ENCODE measurements around the gene PARVB. TPM values are rescaled to one million over a fixed set of nuclear protein-coding genes. Genes with fewer than 3 reads are reported as not detected.

The PARVB gene
- total RNA-seq, 1 donor: 29.3 TPM

GRCh38 chr22:44111562-44112155, 87.6 kb downstream of the PARVB start:
- Histone ChIP-seq H3K4me2 (ENCODE audit: insufficient read depth, low read length) (no peak overlapping the region), H3K36me3 (ENCODE audit: insufficient read depth, low read length) (peaks cover 3% of the 10 kb centered on the region), H3K9me3 (ENCODE audit: low read depth, low read length) (no peaks in the 10 kb centered on the region), H3K4me1 (ENCODE audit: insufficient read depth, low read length) (no peaks in the 10 kb centered on the region), H4K20me1 (ENCODE audit: insufficient read depth, low read length) (no peaks in the 10 kb centered on the region), H3K79me2 (ENCODE audit: insufficient read depth, low read length) (no peaks in the 10 kb centered on the region), H3K27ac (ENCODE audit: low read depth, low read length) (no peak overlapping the region), H3K4me3 (ENCODE audit: insufficient read depth, low read length) (no peak overlapping the region), H2AFZ (ENCODE audit: low read length) (no peak overlapping the region), H3K27me3 (ENCODE audit: insufficient read depth, low read length) (no peaks in the 10 kb centered on the region)
- no peak for DNase-seq (ENCODE audit: insufficient read length, low spot score, missing footprints)
- TF ChIP-seq, protein P1, sequence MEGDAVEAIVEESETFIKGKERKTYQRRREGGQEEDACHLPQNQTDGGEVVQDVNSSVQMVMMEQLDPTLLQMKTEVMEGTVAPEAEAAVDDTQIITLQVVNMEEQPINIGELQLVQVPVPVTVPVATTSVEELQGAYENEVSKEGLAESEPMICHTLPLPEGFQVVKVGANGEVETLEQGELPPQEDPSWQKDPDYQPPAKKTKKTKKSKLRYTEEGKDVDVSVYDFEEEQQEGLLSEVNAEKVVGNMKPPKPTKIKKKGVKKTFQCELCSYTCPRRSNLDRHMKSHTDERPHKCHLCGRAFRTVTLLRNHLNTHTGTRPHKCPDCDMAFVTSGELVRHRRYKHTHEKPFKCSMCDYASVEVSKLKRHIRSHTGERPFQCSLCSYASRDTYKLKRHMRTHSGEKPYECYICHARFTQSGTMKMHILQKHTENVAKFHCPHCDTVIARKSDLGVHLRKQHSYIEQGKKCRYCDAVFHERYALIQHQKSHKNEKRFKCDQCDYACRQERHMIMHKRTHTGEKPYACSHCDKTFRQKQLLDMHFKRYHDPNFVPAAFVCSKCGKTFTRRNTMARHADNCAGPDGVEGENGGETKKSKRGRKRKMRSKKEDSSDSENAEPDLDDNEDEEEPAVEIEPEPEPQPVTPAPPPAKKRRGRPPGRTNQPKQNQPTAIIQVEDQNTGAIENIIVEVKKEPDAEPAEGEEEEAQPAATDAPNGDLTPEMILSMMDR (IDR thresholded peaks at IDR 0.05; ENCODE audit: extremely low read depth, low read depth, low read length): no peak

DNA sequence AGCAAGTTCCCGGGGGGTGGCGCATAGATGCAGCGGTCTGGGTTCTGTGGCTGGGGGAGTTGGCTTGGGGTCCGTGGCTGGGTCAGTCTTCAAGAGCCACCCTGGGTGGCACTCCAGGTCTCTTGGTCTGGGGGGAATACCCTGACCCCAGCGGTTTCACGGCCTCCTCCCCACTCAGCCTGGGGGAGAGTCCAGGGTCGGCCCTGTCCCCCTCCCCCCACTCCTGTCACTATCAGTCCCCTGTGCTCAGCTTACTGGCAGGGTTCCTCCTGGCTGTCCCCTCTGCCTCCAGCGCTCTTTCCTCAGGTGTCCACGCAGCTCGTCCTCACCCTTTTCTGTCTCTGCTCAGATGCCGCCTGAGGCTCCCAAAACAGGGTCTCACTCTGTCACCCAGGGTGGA, 88.1 kb downstream of the PARVB start:
- DNase-seq (ENCODE audit: insufficient read length, low spot score, missing footprints): no peak
- TF ChIP-seq, protein P1 (IDR thresholded peaks at IDR 0.05; ENCODE audit: extremely low read depth, low read depth, low read length): no peak
- Histone ChIP-seq H3K36me3 (ENCODE audit: insufficient read depth, low read length) (peaks cover 3% of the 10 kb centered on the region), H3K27ac (ENCODE audit: low read depth, low read length) (no peak overlapping the region), H3K4me3 (ENCODE audit: insufficient read depth, low read length) (no peak overlapping the region), H3K27me3 (ENCODE audit: insufficient read depth, low read length) (no peaks in the 10 kb centered on the region), H3K9me3 (ENCODE audit: low read depth, low read length) (no peaks in the 10 kb centered on the region), H3K4me2 (ENCODE audit: insufficient read depth, low read length) (no peak overlapping the region), H2AFZ (ENCODE audit: low read length) (no peak overlapping the region), H4K20me1 (ENCODE audit: insufficient read depth, low read length) (no peaks in the 10 kb centered on the region), H3K4me1 (ENCODE audit: insufficient read depth, low read length) (no peaks in the 10 kb centered on the region), H3K79me2 (ENCODE audit: insufficient read depth, low read length) (no peaks in the 10 kb centered on the region)

DNA sequence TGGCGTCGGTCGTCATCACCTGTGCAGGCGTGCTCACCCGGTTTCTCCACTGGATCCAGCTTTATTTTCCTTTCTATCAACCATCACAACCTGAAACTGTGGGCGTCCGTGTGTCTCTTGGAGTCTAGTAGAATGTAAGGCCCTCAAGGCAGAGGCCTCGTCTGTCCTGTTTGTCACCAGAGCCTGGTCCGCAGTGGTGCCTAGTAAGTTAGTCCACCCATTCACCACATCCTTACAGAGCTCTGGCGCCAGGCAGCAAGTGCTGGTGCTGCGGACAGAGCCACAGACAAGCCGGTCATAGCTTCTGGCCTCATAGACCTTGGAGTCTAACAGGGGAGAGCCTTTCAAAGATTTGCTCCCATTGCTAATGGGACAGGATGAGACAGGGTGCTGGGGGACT, 92.2 kb downstream of the PARVB start:
- Histone ChIP-seq H4K20me1 (ENCODE audit: insufficient read depth, low read length) (no peaks in the 10 kb centered on the region), H3K36me3 (ENCODE audit: insufficient read depth, low read length) (no peaks in the 10 kb centered on the region), H3K4me2 (ENCODE audit: insufficient read depth, low read length) (no peak overlapping the region), H3K27me3 (ENCODE audit: insufficient read depth, low read length) (no peaks in the 10 kb centered on the region), H2AFZ (ENCODE audit: low read length) (no peak overlapping the region), H3K4me3 (ENCODE audit: insufficient read depth, low read length) (no peak overlapping the region), H3K79me2 (ENCODE audit: insufficient read depth, low read length) (no peaks in the 10 kb centered on the region), H3K4me1 (ENCODE audit: insufficient read depth, low read length) (no peaks in the 10 kb centered on the region), H3K27ac (ENCODE audit: low read depth, low read length) (no peak overlapping the region), H3K9me3 (ENCODE audit: low read depth, low read length) (no peaks in the 10 kb centered on the region)
- TF ChIP-seq, protein P1 (IDR thresholded peaks at IDR 0.05; ENCODE audit: extremely low read depth, low read depth, low read length): no peak
- no peak for DNase-seq (ENCODE audit: insufficient read length, low spot score, missing footprints)

- Histone ChIP-seq H3K4me1 (ENCODE audit: insufficient read depth, low read length) (no peaks in the 10 kb centered on the region), H2AFZ (ENCODE audit: low read length) (no peak overlapping the region), H3K27ac (ENCODE audit: low read depth, low read length) (no peak overlapping the region), H4K20me1 (ENCODE audit: insufficient read depth, low read length) (no peaks in the 10 kb centered on the region), H3K36me3 (ENCODE audit: insufficient read depth, low read length) (no peaks in the 10 kb centered on the region), H3K4me2 (ENCODE audit: insufficient read depth, low read length) (no peak overlapping the region), H3K9me3 (ENCODE audit: low read depth, low read length) (no peaks in the 10 kb centered on the region), H3K27me3 (ENCODE audit: insufficient read depth, low read length) (no peaks in the 10 kb centered on the region), H3K4me3 (ENCODE audit: insufficient read depth, low read length) (no peak overlapping the region), H3K79me2 (ENCODE audit: insufficient read depth, low read length) (no peaks in the 10 kb centered on the region)
- no peak for DNase-seq (ENCODE audit: insufficient read length, low spot score, missing footprints)
- TF ChIP-seq, protein P1 (IDR thresholded peaks at IDR 0.05; ENCODE audit: extremely low read depth, low read depth, low read length): no peak
These were observed 92.9 kb downstream of the PARVB start for GRCh38 chr22:44116755-44117684.

Measured in osteoblast (primary cell).